ENCODE data around the gene PDIA5.

GRCh38 chr3:123137001-123137400 lies 70.2 kb downstream of the PDIA5 start:
- TF ChIP-seq REST (IDR thresholded peaks at IDR 0.05; ENCODE audit: borderline replicate concordance) (no peak), POLR2AphosphoS5 (IDR thresholded peaks at IDR 0.05) (no peak), CTCF (IDR thresholded peaks at IDR 0.05; ENCODE audit: poor library complexity, severe bottlenecking) (no peak), SMC3 (conservative IDR thresholded peaks at IDR 0.05; ENCODE audit: poor library complexity) (no peak), RAD21 (conservative IDR thresholded peaks at IDR 0.05) (no peak), TAF1 (IDR thresholded peaks at IDR 0.05; ENCODE audit: low read depth) (no peak), MXI1 (conservative IDR thresholded peaks at IDR 0.05; ENCODE audit: poor library complexity, severe bottlenecking) (no peak)
